ENCODE results near the gene PTPRE. TPM values are rescaled to one million over a fixed set of nuclear protein-coding genes. Genes with fewer than 3 reads are reported as not detected.
"Not testable (repeated sequence)": the region's sequence is repeated elsewhere in the genome, so short reads cannot be mapped to it uniquely, and the experiment has no call there.

PTPRE gene
- total RNA-seq, 1 experiment from 2014 or later = 1.5 TPM

DNA sequence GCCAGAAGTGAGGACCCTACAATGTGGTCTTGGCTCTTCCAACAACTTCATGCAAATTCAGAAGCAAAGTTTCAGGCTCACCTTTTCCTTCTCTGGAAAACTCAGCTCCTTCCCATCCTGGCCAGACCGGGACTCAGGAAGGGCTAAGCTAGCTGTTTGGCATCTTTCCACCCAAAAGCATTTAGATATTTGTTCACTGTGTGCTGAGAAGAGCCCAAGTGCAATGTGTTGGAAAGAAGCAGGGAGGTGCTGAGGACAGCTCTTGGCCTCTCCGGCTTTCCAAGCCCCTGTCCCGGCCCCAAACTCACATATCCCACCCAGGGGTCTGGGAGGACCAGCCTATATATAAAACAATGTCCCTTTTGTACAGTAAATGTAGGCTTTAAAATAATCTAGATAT lies 174.8 kb downstream of the PTPRE start:
- Histone ChIP-seq H3K27me3 (replicated peaks) (no peaks in the 10 kb centered on the region), H3K27ac (no peak overlapping the region), H3K9me3 (replicated peaks) (no peaks in the 10 kb centered on the region), H3K4me1 (replicated peaks) (no peaks in the 10 kb centered on the region), H3K4me3 (no peak overlapping the region), H3K36me3 (no peaks in the 10 kb centered on the region)
- peak in 1 of 2 experiments; percentile 11 for DNase-seq (ENCODE audit: low read depth in 1 of 2, low spot score in 2 of 2)

DNA sequence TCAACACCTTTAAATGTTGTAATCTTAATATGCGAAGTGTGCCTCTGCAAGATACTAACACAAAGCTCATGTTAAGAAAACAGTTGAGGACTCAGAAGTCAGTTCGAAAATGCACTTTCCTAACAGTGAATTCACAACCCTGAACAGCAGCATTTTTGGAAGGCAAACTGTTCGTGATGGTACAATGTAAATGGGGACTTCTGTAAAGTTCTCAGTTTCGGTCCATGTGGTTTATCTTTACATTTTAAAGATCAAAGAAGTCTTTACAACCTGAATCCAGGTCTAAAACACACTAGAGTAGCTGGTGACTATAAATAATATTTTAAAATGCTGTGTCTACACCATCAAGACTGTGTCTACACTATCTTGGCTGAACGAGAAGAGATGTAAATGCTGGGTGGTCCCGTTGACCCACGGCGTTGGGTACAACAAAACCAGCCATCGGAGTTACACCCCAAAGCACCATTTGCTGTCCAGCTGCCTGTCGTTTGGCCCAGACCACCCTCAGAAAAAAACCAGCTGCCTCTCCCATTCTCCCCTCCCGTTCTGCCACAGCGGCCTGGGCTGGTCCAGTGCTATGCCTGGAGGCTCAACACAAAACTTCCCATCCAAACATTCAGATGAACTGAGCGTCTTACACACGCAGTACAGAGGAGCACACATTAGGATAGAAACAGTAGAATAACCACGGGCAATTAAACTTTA lies 176.4 kb downstream of the PTPRE start:
- Histone ChIP-seq H3K27me3 (replicated peaks) (no peaks in the 10 kb centered on the region), H3K36me3 (no peaks in the 10 kb centered on the region)
- no peak for DNase-seq (ENCODE audit: low read depth in 1 of 2, low spot score in 2 of 2)

DNA sequence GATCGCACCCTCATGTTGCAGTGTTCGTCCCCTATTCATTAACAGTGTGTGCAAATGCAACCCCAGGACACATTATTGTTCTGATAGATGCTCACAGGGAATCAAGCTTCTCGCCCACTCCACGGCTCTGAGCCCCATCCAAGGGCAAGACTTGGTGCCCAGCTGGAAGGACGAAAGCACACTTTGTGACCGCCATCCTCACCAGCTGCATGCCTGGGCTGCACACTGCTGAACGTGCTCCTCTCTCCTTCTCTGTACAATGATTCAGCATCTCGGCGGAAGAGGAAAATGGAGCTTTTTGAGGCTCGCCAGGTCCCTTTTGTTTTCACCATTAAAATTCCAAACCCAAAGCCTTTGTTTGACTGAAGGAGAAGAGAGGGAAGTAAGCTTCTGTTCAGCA lies 177.5 kb downstream of the PTPRE start:
- H3K4me1 ChIP-seq (replicated peaks) = no peaks in the 10 kb centered on the region
- H3K9me3 ChIP-seq (replicated peaks) = no peaks in the 10 kb centered on the region
- no peak overlapping the region for H3K27ac ChIP-seq
- no peaks in the 10 kb centered on the region for H3K27me3 ChIP-seq (replicated peaks)
- DNase-seq (ENCODE audit: low read depth in 1 of 2, low spot score in 2 of 2) = no peak
- H3K36me3 ChIP-seq = no peaks in the 10 kb centered on the region
- no peak overlapping the region for H3K4me3 ChIP-seq

More for the DNA sequence above, 176.4 kb downstream of the PTPRE start:
- Histone ChIP-seq H3K4me3 (no peak overlapping the region), H3K27ac (no peak overlapping the region), H3K4me1 (replicated peaks) (no peaks in the 10 kb centered on the region), H3K9me3 (replicated peaks) (no peaks in the 10 kb centered on the region)

DNA sequence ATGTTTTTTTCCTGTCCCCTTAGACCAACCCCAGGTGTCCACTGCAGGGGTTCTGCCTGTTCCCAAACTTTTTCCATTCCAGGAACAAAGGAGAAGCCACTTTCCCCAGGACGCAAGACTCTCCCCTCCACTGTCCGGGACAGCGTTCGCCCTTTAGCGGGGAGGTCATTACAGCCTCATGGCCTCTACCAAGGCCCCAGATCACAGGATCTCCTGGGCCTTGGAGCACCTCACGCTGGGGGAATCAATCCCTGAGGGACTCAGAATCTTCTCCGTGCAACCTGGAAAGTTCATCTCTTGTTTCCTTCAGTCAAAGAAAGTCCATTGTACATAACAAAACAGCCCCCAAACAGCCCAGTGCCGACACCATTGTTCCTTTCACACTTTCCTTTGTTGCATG lies 178.1 kb downstream of the PTPRE start:
- Histone ChIP-seq H3K27ac (no peak overlapping the region), H3K9me3 (replicated peaks) (no peaks in the 10 kb centered on the region), H3K4me1 (replicated peaks) (no peaks in the 10 kb centered on the region), H3K4me3 (no peak overlapping the region), H3K27me3 (replicated peaks) (no peaks in the 10 kb centered on the region), H3K36me3 (no peaks in the 10 kb centered on the region)
- peak in 1 of 2 experiments; percentile 30 for DNase-seq (ENCODE audit: low read depth in 1 of 2, low spot score in 2 of 2)

DNA sequence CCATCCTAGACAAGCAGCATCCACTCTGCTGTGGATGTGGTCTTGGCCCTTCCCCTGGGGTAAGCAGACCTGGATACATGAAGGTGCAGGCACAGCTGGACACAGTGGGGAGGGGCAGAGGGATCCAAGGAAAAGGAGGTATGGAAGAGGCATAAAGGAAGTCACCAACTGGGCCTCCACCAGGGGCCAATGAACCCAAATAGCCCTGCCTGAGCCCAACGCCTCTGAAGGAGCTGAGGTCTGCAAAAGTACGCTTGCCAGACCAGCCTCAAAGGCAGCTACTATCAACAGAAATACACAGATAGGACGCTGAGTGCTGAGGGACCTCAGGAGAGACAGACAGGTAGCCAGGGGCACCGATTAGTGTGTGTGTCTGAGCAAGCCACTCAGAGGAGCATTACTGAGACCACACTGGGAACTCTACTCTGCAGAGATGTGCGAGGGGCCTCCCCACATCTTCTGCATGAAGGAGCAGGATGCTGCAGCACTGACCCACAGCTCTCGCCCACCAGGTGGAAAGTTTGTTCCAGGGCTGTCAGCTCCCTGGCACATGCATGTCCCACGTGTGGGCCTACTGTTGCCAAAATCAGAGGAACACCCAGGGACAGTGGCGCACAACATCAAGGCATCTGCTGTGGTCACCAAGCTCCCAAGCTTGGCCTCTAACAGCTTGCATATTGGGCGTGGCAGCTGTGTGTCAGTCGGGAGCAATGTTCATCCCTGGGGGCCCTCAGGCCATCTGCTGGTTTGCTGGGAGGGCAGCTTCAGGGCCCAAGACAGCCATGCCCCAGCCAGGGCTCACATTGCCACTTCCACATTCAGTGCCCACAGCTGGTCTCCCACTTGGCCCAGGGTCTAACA lies 179.3 kb downstream of the PTPRE start:
- Histone ChIP-seq H3K4me1 (replicated peaks) (no peaks in the 10 kb centered on the region), H3K9me3 (replicated peaks) (no peaks in the 10 kb centered on the region), H3K27me3 (replicated peaks) (no peaks in the 10 kb centered on the region), H3K4me3 (no peak overlapping the region), H3K27ac (no peak overlapping the region), H3K36me3 (no peaks in the 10 kb centered on the region)
- peak in 1 of 2 experiments; percentile 27 for DNase-seq (ENCODE audit: low read depth in 1 of 2, low spot score in 2 of 2)

DNA sequence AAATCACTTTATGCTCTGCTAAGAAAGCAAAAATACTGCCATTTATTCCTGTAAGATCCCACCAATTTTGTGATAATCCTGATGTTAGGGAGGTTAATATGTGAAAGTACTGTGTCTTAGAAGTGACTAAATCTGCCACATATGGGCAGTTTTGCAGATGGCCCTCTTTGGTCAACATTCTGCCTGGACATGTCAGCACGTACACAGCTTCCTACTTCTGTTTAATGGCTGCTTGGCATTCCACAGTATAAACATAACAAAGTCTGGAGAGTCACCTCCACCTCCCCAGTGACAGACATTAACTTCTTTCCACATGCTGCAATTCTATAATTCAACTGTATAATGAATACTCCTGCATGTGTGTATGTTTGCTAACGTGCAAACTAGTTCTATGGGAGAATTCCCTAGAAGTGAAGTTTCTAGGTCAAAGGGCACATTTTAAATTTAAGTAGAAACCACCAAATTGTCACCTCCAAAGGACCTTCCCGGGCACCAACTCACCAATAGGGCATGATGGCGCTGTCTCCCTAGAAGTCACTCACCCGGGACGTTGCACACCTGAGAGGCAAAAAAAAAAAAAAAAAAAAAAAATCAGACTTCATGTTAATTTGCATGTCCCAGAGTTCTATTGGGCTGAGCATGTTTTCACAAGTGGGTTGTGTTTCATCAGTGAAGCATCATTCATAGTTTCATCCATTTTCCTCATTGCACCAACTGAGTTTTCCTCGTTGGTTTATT lies 180.4 kb downstream of the PTPRE start:
- no peaks in the 10 kb centered on the region for H3K27me3 ChIP-seq (replicated peaks)
- no peak for DNase-seq (ENCODE audit: low read depth in 1 of 2, low spot score in 2 of 2)
- no peaks in the 10 kb centered on the region for H3K36me3 ChIP-seq
- H3K27ac ChIP-seq = no peak overlapping the region
- H3K4me3 ChIP-seq = no peak overlapping the region
- no peaks in the 10 kb centered on the region for H3K4me1 ChIP-seq (replicated peaks)
- no peaks in the 10 kb centered on the region for H3K9me3 ChIP-seq (replicated peaks)

DNA sequence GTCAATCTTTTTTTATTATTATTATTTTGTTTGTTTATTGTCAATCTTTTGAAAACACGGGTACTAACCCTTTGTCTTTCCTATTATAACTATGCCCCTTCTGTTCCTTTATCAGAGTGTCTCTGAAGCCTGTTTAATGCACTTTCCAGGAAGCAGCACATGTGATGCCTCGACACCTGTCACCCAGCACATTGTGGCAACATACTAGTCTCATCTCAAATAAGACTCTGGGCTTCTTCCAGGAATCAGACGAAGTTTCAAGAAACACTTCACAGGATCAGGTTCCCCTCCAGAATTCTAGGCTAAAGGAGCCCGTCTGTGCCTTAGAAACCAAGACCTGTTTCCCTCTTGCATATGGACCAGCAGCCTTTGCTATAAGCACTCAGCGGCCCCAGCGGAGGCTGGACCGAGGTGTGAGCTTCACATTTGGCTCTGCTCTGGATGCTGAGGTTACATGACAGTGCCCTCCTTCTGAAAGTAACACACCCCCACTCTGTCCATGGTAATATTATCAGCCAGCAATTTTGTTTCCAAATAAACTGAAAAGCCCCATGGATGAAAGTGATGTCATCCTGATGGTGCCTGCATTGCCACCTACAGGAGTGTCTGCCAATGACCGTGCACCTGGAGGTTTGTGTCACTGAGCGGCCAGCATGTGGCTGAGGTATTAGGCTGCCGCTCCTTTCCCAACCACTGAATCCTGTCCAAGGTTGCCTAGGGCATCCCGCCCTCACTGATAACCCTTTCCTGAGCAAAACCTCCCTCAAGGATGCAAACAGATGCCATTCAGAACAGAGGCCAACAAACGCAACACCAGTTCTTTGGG lies 181.2 kb downstream of the PTPRE start:
- no peak overlapping the region for H3K4me3 ChIP-seq
- no peaks in the 10 kb centered on the region for H3K27me3 ChIP-seq (replicated peaks)
- no peak overlapping the region for H3K27ac ChIP-seq
- no peaks in the 10 kb centered on the region for H3K4me1 ChIP-seq (replicated peaks)
- peak in 1 of 2 experiments; percentile 33 for DNase-seq (ENCODE audit: low read depth in 1 of 2, low spot score in 2 of 2)
- no peaks in the 10 kb centered on the region for H3K9me3 ChIP-seq (replicated peaks)
- H3K36me3 ChIP-seq = no peaks in the 10 kb centered on the region

DNA sequence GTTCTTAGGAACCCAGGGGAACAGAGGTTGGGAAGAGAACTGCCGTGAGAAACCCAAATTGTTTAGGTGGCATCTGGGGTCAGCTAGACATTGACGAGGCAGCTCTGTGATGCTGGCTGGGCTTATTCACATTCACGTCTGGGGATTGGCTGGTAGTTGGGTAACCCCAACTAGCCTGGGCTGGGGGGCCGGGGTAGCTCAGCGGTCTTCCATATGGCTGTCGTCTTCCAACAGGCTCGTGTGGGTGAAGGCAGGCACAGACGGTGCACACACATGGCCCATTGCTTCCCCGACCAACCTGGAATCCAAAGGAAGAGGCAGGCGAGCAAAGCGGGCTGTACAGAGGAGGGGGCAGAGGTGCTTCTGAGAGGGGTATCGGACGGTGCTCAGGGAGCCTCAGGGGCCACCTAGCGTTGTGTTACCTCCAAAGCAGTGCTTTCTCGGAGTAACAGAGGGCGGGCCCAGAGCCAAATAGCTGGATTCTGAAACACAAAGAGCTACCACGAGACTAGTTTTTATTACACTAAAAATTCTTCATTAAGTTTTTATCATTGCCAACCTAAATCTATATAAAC lies 184.8 kb downstream of the PTPRE start:
- H3K9me3 ChIP-seq (replicated peaks) = no peaks in the 10 kb centered on the region
- no peak overlapping the region for H3K4me3 ChIP-seq
- H3K4me1 ChIP-seq (replicated peaks) = no peaks in the 10 kb centered on the region
- no peaks in the 10 kb centered on the region for H3K27me3 ChIP-seq (replicated peaks)
- peak in 1 of 2 experiments; percentile 36 for DNase-seq (ENCODE audit: low read depth in 1 of 2, low spot score in 2 of 2)
- peaks cover 12% of the 10 kb centered on the region for H3K36me3 ChIP-seq
- H3K27ac ChIP-seq = no peak overlapping the region

DNA sequence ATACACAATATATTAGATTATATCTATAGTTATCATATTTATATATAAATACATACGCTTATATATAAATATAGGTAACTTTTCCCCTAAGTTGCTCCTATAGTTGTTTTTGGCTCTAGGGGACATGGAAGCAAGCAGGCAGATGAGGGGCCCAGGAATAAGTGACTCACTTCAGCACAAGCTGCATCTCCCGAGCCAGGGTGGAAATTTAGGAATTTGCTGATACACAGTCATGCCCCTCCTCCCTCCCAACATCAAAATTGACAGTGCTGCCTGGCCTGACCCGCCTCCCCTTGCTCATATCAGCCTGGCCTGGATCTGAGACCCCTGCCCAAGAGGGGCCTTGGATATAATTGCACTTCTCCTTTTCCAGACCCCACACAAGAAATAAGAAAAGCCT lies 185.6 kb downstream of the PTPRE start:
- Histone ChIP-seq H3K4me1 (replicated peaks) (no peaks in the 10 kb centered on the region), H3K9me3 (replicated peaks) (no peaks in the 10 kb centered on the region), H3K4me3 (no peak overlapping the region), H3K36me3 (peaks cover 20% of the 10 kb centered on the region), H3K27ac (no peak overlapping the region), H3K27me3 (replicated peaks) (no peaks in the 10 kb centered on the region)
- peak in 1 of 2 experiments; percentile 17 for DNase-seq (ENCODE audit: low read depth in 1 of 2, low spot score in 2 of 2)

DNA sequence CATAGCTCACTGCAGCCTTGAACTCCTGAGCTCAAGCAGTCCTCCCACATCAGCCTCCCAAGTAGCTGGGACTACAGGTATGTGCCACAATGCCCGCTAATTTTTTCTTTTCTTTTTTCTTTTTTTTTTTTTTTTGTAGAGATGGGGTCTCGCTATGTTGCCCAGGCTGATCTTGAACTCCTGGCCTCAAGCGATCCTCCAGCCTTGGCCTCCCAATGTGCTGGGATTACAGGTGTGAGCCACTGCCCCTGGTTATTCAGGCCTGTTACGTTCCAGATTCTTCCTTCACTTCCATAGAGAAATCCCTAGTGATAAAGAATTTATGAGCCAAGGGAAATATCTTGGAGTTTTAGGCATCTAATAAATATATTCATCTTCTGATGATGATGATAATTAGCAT lies 187.7 kb downstream of the PTPRE start:
- H3K27me3 ChIP-seq (replicated peaks); DNase-seq (ENCODE audit: low read depth in 1 of 2, low spot score in 2 of 2); H3K4me3 ChIP-seq; H3K4me1 ChIP-seq (replicated peaks); H3K27ac ChIP-seq; H3K9me3 ChIP-seq (replicated peaks): not testable (repeated sequence)
- peaks cover 41% of the 10 kb centered on the region for H3K36me3 ChIP-seq

DNA sequence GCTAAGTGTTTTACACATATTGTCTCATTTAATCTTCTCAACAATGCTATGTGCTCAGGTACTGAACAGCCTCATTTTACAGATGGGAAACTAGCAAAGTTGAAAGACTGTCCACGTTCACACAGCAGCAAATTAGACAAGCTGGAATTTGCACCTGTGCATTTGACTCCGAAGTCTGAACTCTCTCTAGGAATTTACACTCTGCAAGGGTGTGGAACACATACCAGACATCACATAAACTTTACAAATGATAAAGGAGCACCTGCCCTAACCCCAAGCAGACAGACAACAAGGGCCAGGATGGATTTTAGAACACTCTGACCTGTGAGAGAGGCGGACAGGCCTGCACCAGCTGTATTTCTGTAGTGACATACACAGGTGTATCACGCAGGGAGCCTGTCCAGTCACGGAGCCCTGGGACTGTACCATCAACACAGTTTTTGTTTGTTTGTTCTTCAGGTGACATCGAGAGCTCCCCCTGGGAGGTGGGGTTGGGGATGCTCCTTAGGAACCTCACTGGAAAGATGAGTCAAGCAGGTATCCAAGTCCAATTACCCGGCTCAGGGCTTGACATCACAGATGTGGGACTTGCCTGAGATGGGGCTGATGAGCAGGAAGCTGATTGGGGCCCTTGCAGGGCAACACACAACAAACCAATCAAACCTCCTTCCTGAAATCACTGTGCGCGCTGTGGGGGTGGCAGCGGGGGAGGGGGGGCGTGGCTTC lies 188.3 kb downstream of the PTPRE start:
- Histone ChIP-seq H3K36me3 (peaks cover 47% of the 10 kb centered on the region), H3K27ac (no peak overlapping the region), H3K4me3 (no peak overlapping the region), H3K4me1 (replicated peaks) (no peaks in the 10 kb centered on the region), H3K9me3 (replicated peaks) (no peaks in the 10 kb centered on the region), H3K27me3 (replicated peaks) (no peaks in the 10 kb centered on the region)
- peak in 1 of 2 experiments; percentile 15 for DNase-seq (ENCODE audit: low read depth in 1 of 2, low spot score in 2 of 2)

DNA sequence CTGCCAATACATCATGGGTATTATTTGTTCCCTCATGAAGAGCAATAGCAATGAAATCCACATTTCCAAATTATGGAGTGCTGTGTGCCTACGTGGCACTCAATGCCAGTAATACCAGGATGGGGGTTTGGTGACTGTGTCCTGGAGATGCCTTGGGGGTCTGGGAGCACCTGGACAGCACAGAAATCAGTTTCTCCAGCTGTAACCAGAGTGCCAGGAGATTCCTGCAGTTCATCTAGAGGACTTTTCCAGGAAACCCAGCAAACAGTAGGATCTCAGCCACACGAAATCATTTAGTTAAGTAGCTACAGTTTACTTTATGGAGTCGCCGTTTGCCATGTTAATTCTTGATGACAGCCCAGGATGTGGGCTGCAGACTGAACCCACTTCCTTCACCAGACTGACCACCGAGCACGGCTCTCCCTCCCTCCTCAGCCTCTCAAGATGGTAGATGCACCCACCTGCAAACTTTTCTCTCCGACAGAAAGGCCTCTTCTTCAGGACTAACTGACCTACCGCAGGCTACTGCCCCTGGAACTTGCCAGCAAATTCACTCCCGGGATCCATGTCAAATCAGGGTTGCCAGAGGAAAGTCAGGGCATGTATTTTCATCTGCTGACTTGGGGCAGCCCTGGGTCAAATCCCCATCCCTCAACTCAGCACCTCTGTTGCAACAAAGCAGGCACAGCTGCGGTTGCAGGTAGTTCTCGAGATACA lies 189.0 kb downstream of the PTPRE start:
- Histone ChIP-seq H3K27ac (no peak overlapping the region), H3K4me1 (replicated peaks) (no peaks in the 10 kb centered on the region), H3K9me3 (replicated peaks) (no peaks in the 10 kb centered on the region; the same call in 1 of the 2 replicates), H3K4me3 (no peak overlapping the region), H3K36me3 (peaks cover 54% of the 10 kb centered on the region), H3K27me3 (replicated peaks) (no peaks in the 10 kb centered on the region)
- DNase-seq (ENCODE audit: low read depth in 1 of 2, low spot score in 2 of 2) = no peak
